Chondrocyte (in vitro differentiated cells): ENCODE results near the gene SNAPC3. TPM values are rescaled to one million over a fixed set of nuclear protein-coding genes. Genes with fewer than 3 reads are reported as not detected.
A peak's percentile ranks its signal among the peaks of the same experiment; 100 is the strongest.

Experiments
- DNase-seq: peaks from one replicate; pipeline ENCODE4 v3.0.0; 2021; ENCODE audit warnings: mixed read lengths, low spot score
- H3K27ac Mint-ChIP-seq: one replicate; pipeline ENCODE4 v1.8.0; 2021; ENCODE audit warnings: mild to moderate bottlenecking, moderate library complexity, mixed read lengths; ENCODE audit not compliant: unreplicated experiment
- H3K27me3 Mint-ChIP-seq: 2 replicates; pipeline ENCODE4 v1.8.0; 2021; ENCODE audit warnings: low read depth, mixed read lengths
- H3K36me3 Mint-ChIP-seq: 2 replicates; pipeline ENCODE4 v1.8.0; 2021; ENCODE audit warnings: low read depth, mixed read lengths
- H3K4me1 Mint-ChIP-seq: 2 replicates; pipeline ENCODE4 v1.8.0; 2021; ENCODE audit warnings: low read depth, mild to moderate bottlenecking, mixed read lengths
- H3K4me3 Mint-ChIP-seq: one replicate; pipeline ENCODE4 v1.8.0; 2021; ENCODE audit warnings: mild to moderate bottlenecking, moderate library complexity, mixed read lengths; ENCODE audit not compliant: unreplicated experiment
- H3K9me3 Mint-ChIP-seq: 2 replicates; pipeline ENCODE4 v1.8.0; 2021; ENCODE audit warnings: low read depth, mixed read lengths
- total RNA-seq: library from RNA; stranded (reverse); gene quantifications from 3 replicates; pipeline ENCODE4 v1.2.1, GENCODE V29; 2021
- TF ChIP-seq, protein P1 (sequence below): fragments of 200-600 bp; sonication (generic); IDR thresholded peaks from 2 replicates; pipeline ENCODE4 v1.5.0; 2021; ENCODE audit warnings: antibody characterized with exemption, mild to moderate bottlenecking, moderate library complexity

SNAPC3 gene
- total RNA-seq, 1 donor from 2014 or later, result 38.1 TPM

DNA sequence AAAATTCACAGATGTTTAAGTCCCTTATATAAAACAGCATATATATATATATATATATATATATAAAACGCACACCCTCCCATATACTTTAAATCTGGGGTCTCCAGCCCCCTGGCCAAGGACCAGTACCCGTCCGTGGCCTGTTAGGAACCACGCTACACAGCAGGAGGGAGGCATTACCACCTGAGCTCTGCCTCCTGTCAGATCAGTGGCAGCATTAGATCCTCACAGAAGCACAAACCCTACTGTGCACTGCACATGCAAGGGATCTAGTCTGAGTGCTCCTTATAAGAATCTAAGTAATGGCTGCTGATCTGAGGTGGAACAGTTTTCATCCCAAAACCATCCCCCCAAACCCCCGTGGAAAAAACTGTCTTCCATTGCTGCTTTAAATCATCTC is 79.1 kb downstream of the SNAPC3 start:
- H3K27me3 Mint-ChIP-seq, result no peaks in the 10 kb centered on the region
- H3K4me3 Mint-ChIP-seq, result no peak overlapping the region
- no peak for DNase-seq
- peaks cover 11% of the 10 kb centered on the region for H3K36me3 Mint-ChIP-seq
- peaks cover 35% of the 10 kb centered on the region for H3K4me1 Mint-ChIP-seq
- TF ChIP-seq, protein P1, sequence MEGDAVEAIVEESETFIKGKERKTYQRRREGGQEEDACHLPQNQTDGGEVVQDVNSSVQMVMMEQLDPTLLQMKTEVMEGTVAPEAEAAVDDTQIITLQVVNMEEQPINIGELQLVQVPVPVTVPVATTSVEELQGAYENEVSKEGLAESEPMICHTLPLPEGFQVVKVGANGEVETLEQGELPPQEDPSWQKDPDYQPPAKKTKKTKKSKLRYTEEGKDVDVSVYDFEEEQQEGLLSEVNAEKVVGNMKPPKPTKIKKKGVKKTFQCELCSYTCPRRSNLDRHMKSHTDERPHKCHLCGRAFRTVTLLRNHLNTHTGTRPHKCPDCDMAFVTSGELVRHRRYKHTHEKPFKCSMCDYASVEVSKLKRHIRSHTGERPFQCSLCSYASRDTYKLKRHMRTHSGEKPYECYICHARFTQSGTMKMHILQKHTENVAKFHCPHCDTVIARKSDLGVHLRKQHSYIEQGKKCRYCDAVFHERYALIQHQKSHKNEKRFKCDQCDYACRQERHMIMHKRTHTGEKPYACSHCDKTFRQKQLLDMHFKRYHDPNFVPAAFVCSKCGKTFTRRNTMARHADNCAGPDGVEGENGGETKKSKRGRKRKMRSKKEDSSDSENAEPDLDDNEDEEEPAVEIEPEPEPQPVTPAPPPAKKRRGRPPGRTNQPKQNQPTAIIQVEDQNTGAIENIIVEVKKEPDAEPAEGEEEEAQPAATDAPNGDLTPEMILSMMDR, result no peak
- H3K9me3 Mint-ChIP-seq, result no peaks in the 10 kb centered on the region
- H3K27ac Mint-ChIP-seq, result no peak overlapping the region

- H3K9me3 Mint-ChIP-seq, result no peaks in the 10 kb centered on the region
- no peak overlapping the region for H3K27ac Mint-ChIP-seq
- peaks cover 31% of the 10 kb centered on the region for H3K4me1 Mint-ChIP-seq
- DNase-seq, result no peak
- H3K4me3 Mint-ChIP-seq, result no peak overlapping the region
- TF ChIP-seq, protein P1, result no peak
- peaks cover 15% of the 10 kb centered on the region for H3K36me3 Mint-ChIP-seq
- no peaks in the 10 kb centered on the region for H3K27me3 Mint-ChIP-seq
Observed at GRCh38 chr9:15505921-15506320, 83.2 kb downstream of the SNAPC3 start.

- no peak for DNase-seq
- Mint-ChIP-seq H3K27ac (peak overlapping the region; percentile 95), H3K9me3 (no peaks in the 10 kb centered on the region), H3K4me1 (peaks cover 27% of the 10 kb centered on the region), H3K4me3 (peak overlapping the region; percentile 93), H3K36me3 (peaks cover 12% of the 10 kb centered on the region), H3K27me3 (no peaks in the 10 kb centered on the region)
- TF ChIP-seq, protein P1, result no peak
Observed at GRCh38 chr9:15509931-15510788, 87.5 kb downstream of the SNAPC3 start.

- Mint-ChIP-seq H3K4me1 (peaks cover 27% of the 10 kb centered on the region), H3K27me3 (no peaks in the 10 kb centered on the region), H3K36me3 (peaks cover 10% of the 10 kb centered on the region), H3K27ac (peak within 1 kb of the TSS; percentile 100), H3K9me3 (no peaks in the 10 kb centered on the region), H3K4me3 (peak within 1 kb of the TSS; percentile 93)
- TF ChIP-seq, protein P1, result peak; percentile 10
- no peak for DNase-seq
Observed at GRCh38 chr9:15510789-15511575, 88.3 kb downstream of the SNAPC3 start, which contains the start of gene PSIP1. Gene PSIP1 (minus strand): TSS chr9:15510970. CDS start chr9:15510188, 782 bp downstream.

Other genes with a start within 250 kb of the SNAPC3 start
- 27.9 to 35.1 TPM (median 30.6 TPM) in 3 replicates for gene TTC39B, start 115.7 kb upstream of the SNAPC3 start, total RNA-seq
- 40.3 to 54.0 TPM (median 44.6 TPM) in 3 replicates for gene PSIP1, start 88.1 kb downstream of the SNAPC3 start, total RNA-seq
- 2.6 to 6.3 TPM (median 3.2 TPM) in 3 replicates for gene CCDC171, start 130.2 kb downstream of the SNAPC3 start, total RNA-seq